OCI-LY1 (cell line): Measurements from ENCODE around the gene SLC2A9.

ENCODE experiments used
- EZH2 ChIP-seq: fragments of 200-600 bp; sonication (generic), shearing (Covaris generic); IDR thresholded peaks from 2 replicates; pipeline ENCODE4 v1.8.0; 2017; ENCODE audit warnings: borderline replicate concordance, mixed run types, mild to moderate bottlenecking, antibody characterized with exemption, low read length, moderate library complexity, mixed read lengths
- TF ChIP-seq, protein P1 (sequence below): fragments of 200-600 bp; sonication (generic), shearing (Covaris generic); IDR thresholded peaks from 2 replicates; pipeline ENCODE4 v1.5.1; 2017; ENCODE audit warnings: mild to moderate bottlenecking, antibody characterized with exemption, low read length, moderate library complexity, mixed read lengths

DNA sequence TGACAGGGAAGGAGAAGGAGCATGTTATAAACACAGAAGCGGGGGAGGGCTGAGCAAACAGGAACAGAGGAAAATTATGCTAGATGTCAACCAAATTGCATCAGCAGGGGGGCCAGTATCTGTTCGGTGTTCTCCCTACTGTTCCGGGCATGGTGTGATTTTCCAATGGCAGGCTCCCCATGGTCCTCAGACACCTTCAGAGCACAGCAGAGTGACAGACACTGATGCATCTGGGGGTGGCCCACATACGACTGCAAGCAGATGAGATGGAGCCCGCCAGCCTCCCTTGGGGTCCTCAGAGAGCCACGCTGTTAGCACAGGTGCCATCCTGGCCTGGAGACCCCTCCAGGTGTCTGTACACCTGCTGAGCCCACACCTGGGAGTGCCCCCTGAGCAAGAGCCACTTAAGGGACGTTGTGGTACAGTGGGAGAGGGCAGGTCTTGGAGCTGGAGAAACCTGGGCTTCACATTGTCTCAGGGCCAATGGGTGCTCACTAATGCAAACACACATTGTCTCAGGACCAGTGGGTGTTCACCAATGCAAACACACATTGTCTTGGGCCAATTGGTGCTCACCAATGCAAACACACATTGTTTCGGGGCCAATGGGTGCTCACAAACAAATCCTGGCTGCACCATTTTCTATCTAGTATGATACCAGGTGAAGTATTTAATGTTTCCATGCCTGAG is 95.4 kb downstream of the SLC2A9 start:
- TF ChIP-seq, protein P1, sequence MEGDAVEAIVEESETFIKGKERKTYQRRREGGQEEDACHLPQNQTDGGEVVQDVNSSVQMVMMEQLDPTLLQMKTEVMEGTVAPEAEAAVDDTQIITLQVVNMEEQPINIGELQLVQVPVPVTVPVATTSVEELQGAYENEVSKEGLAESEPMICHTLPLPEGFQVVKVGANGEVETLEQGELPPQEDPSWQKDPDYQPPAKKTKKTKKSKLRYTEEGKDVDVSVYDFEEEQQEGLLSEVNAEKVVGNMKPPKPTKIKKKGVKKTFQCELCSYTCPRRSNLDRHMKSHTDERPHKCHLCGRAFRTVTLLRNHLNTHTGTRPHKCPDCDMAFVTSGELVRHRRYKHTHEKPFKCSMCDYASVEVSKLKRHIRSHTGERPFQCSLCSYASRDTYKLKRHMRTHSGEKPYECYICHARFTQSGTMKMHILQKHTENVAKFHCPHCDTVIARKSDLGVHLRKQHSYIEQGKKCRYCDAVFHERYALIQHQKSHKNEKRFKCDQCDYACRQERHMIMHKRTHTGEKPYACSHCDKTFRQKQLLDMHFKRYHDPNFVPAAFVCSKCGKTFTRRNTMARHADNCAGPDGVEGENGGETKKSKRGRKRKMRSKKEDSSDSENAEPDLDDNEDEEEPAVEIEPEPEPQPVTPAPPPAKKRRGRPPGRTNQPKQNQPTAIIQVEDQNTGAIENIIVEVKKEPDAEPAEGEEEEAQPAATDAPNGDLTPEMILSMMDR, result no peak
- TF ChIP-seq EZH2, result no peak
